H1 (cell line): ENCODE data around the gene ACVR2B. TPM values are rescaled to one million over a fixed set of nuclear protein-coding genes. Genes with fewer than 3 reads are reported as not detected.

Experiments
- BCL11A ChIP-seq, 2 experiments: IDR thresholded peaks; one replicate each; pipeline ENCODE4 v1.6.1; 2011; ENCODE audit warnings: low read depth in 2 of 2, low read length in 2 of 2, mild to moderate bottlenecking in 2 of 2
- CBX5 ChIP-seq: fragments of 300-800, 300-1000 bp; sonication (generic); IDR thresholded peaks from 2 replicates; pipeline ENCODE4 v1.7.1; 2016; ENCODE audit warnings: antibody characterized with exemption, low read length, low read depth
- NRF1 ChIP-seq: IDR thresholded peaks from 2 replicates; pipeline ENCODE4 v1.6.1; 2011; ENCODE audit warnings: mild to moderate bottlenecking, low read depth, low read length, improper control_type of control experiment
- RBBP5 ChIP-seq: IDR thresholded peaks from 2 replicates; pipeline ENCODE4 v1.7.1; 2012; ENCODE audit warnings: low read depth, mild to moderate bottlenecking, inconsistent platforms, low read length, moderate library complexity, borderline replicate concordance
- polyA plus RNA-seq, 7 experiments: library from polyadenylated mRNA; depleted of rRNA in 3 of 7; stranded (reverse) in 5 of 7; unstranded in 2 of 7; fragments of >200 nt in 5 of 7; fragments of 200-250 nt in 2 of 7; gene quantifications; 1 replicate in 5 of 7; 2 replicates in 1 of 7; 4 replicates in 1 of 7; pipeline versions ENCODE4 v1.2.1 to v1.2.3, GENCODE V29; 2011 to 2013; ENCODE audit warnings: missing spikeins in 2 of 7, mixed read lengths in 2 of 7
- total RNA-seq: library from RNA; stranded (reverse); fragmentation: NEBNext Ultra II Directional; extraction: Animal tissue kit (Norgen Biotek cat#: 25700); gene quantifications from 2 replicates; pipeline ENCODE4 v1.2.1, GENCODE V29; 2021

Gene ACVR2B
- total and polyA plus RNA-seq, 2 of the 8 experiments (the other 6 are each of a cell fraction or from before 2014, with no cell fraction given): 24.7 to 109 TPM

GRCh38 chr3:38457111-38458003 lies 3.7 kb downstream of the ACVR2B start (continued):
- TF ChIP-seq CBX5: no peak
- TF ChIP-seq RBBP5: no peak
- TF ChIP-seq NRF1: no peak
- no peak for TF ChIP-seq BCL11A (IDR thresholded peaks at IDR 0.05; ENCODE audit: low read depth in 2 of 2, low read length in 2 of 2)
